ENCODE results near the gene CAPZA1. TPM values are rescaled to one million over a fixed set of nuclear protein-coding genes. Genes with fewer than 3 reads are reported as not detected.
A peak's percentile ranks its signal among the peaks of the same experiment; 100 is the strongest.

The CAPZA1 gene
- total RNA-seq, 1 donor from 2014 or later: 30.5 TPM

DNA sequence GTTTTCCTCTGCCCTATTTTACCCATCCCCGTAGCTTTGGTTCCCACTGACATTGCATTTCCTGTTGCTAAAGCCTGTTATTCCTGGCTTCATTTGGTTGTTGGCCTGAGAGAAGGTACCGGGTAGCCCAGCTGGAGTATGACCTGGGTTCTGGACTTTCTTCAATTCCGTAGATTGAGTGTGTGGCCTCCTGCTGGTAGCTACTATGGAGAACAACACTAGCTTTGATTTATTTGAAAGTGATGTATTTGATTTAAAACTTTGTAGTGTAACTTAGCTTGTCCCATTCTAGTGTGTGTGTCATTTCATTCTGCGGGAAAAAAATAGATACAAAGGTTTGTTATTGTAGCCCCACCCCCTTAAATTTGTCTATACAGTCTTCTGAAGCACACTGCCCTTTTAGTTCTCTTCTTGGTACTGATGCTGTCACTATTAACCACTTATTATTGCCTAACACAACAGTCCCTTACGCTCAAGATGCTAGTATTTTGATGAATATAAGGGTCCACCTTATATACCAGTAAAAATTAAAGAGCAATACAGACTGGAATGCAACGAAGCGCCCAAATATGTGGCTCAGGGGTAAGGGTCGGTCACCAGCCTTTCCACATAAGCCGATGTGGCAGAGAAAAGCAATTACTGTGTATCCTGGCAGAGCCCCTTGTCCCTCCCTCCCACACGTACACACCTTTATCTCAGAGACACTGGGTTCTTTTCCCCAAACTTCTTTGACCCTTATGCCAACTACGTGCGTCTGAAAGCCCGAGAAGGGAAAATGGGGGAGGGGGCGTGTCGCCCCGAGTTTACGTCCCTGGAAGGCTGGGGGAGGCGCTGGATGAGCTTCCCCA lies 54.2 kb downstream of the CAPZA1 start:
- peak; percentile 54 for ATAC-seq
- no peak for DNase-seq (ENCODE audit: missing footprints)
- intact Hi-C loops (cut with DNase I): loop anchor here (2.0 to 10.0 kb wide), 2 partner anchors 27 to 59 kb away; partner anchors contain the start of genes CAPZA1 and ST7L

- ATAC-seq (peak; percentile 68), DNase-seq (ENCODE audit: missing footprints) (peak; percentile 91)
- intact Hi-C loops (cut with DNase I): loop anchor here (2.0 to 10.0 kb wide), 2 partner anchors 26 to 60 kb away; partner anchors contain the start of genes CAPZA1 and ST7L
Measured at GRCh38 chr1:112674440-112674985, 54.9 kb downstream of the CAPZA1 start, which contains the start of gene MOV10. MOV10 (plus strand) TSS chr1:112674659; CDS start chr1:112674913, 254 bp downstream.

- no peak for DNase-seq (ENCODE audit: missing footprints)
- ATAC-seq: peak; percentile 75
- intact Hi-C loops (cut with DNase I): loop anchor here (2.0 to 10.0 kb wide), 2 partner anchors 26 to 60 kb away; partner anchors contain the start of genes CAPZA1 and ST7L
Measured at GRCh38 chr1:112674986-112675727, 55.5 kb downstream of the CAPZA1 start.

DNA sequence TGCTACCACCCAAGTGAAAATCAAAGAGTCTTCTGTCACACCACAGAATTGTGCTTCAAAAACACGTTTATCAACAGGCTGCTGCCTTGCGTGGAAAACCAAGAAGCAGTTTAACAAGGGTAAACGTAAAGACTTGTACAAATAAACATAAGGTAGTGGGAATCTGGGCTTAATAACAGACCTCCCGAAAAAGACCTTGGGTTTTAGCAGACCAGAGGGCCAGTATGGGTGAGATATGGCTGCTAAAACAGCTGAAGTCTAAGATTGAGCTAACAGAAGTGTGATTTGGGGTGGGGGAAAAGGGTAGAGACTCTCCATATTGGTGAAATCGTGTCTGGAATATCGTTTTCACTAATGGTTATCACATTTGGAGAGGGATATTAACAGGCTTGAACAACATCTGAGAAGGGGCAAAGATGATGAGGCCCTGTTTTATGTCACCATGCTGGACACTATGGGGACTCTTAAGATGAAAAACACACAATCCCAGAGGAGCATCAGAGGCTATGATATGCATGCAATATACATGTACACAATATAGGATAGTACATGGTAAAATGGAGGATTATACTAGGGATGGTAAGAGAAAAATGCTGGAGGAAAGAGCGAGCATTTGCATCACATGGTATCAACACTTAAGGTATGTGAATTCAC lies 56.2 kb downstream of the CAPZA1 start:
- intact Hi-C loops (cut with DNase I): loop anchor here (2.0 to 10.0 kb wide), 2 partner anchors 25 to 61 kb away; partner anchors contain the start of genes CAPZA1 and ST7L
- ATAC-seq (no peak), DNase-seq (ENCODE audit: missing footprints) (no peak)

GRCh38 chr1:112676543-112676942 lies 56.9 kb downstream of the CAPZA1 start:
- DNase-seq (ENCODE audit: missing footprints): no peak
- intact Hi-C loops (cut with DNase I): loop anchor here (10.0 kb wide), 1 partner anchor 62 kb away; the partner anchor contains the start of genes CAPZA1 and ST7L
- no peak for ATAC-seq

DNA sequence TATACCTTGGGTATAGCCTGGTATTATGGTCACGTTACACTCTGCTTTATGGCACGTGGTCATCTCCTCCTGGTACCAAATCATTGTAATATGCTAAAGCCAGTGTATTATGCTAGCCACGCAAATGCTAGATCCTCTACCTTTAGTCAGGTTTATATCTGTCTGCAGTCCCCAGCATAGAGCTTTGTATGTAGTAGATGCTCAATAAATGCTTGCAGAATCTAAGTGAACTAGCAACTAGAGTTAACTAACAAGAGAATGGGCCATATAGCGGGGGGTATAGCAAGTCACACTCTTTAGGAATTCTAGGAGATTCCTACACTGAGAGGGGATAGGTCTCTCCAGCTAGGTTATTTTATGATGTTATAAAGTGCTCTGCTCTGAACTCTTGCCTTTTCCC lies 57.9 kb downstream of the CAPZA1 start:
- ATAC-seq (no peak), DNase-seq (ENCODE audit: missing footprints) (no peak)
- intact Hi-C loops (cut with DNase I): loop anchor here (10.0 kb wide), 1 partner anchor 63 kb away; the partner anchor contains the start of genes CAPZA1 and ST7L

DNA sequence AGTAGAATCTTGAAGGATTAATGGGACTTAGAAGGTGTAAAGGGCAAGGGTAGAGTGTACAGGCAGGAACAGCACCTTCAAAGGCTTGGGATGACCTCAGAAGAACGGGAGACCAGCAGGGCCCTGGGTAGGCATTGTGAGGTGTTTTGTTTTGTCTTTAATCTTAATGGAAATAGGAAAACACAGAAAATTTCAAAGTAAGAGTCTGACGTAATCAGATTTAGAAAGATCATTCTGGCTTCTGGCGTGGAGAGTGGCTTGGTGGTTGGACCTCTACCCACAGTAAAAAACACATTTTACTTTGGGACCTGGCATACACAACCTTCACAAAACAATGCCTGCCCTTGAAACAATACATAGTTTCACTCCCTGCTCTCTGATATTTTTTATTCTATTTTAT lies 59.0 kb downstream of the CAPZA1 start:
- no peak for ATAC-seq
- intact Hi-C loops (cut with DNase I): loop anchor here (10.0 kb wide), 1 partner anchor 64 kb away; the partner anchor contains the start of genes CAPZA1 and ST7L
- no peak for DNase-seq (ENCODE audit: missing footprints)

- intact Hi-C loops (cut with DNase I): no loop called here
- ATAC-seq (no peak), DNase-seq (ENCODE audit: missing footprints) (no peak)
Measured at GRCh38 chr1:112685913-112686312, 66.3 kb downstream of the CAPZA1 start.

DNA sequence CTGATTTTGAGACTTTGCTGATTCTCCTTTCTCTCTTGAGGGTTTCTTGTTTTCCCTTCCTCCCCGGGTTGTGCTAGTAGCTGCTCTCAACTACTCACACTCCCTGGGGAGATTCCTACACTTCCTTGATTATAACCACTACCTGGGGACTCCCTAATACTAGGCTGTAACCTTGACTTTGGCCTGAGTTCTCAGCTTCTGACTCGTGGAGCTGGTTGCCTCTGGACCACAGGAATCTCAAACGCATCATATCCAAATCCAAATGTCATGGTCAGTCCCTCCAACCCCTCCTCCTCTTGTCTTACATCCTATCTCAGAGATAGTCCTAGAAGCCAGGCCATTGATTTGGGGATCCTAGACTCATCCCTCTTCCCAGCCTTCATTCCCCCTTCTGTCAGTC lies 66.8 kb downstream of the CAPZA1 start:
- no peak for ATAC-seq
- no peak for DNase-seq (ENCODE audit: missing footprints)
- intact Hi-C loops (cut with DNase I): no loop called here

- ATAC-seq (no peak), DNase-seq (ENCODE audit: missing footprints) (no peak)
- intact Hi-C loops (cut with DNase I): no loop called here
Measured at GRCh38 chr1:112686835-112687234, 67.2 kb downstream of the CAPZA1 start.

GRCh38 chr1:112687361-112687760 lies 67.7 kb downstream of the CAPZA1 start:
- intact Hi-C loops (cut with DNase I): no loop called here
- no peak for ATAC-seq
- DNase-seq (ENCODE audit: missing footprints): no peak

DNA sequence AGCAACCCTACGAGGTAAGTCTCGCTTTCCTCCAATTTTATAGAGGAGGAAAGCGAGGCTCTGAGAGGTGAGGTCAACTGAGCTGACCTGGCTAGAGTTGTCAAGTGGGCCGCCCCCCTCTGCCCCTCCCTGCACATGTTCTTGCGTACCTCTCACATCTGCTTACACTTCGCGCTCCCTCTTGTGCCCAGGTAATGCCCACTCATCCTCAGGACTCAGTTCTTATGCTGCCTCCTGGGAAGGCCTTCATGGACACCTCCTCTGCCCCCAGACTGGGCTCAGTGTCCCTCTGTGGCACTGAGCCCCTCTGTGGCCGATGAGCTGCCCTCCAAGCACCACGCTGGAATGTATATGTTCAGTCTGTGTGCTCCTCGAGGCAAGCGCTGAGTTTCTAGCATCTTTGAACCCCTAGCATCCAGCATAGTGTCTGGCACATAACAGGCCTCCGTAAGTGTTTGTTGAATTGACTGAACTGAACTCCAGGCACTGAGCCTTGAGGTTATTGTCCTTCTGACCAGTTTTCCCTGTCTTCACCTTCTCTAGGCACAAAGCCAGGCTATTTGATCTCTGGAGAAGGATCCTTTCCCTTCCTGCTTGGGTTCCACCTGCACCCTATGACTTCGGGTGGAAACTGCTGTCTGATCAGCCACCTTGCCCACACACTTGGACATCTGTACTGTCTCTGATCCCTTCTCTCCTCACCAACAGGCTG lies 68.3 kb downstream of the CAPZA1 start:
- intact Hi-C loops (cut with DNase I): no loop called here
- DNase-seq (ENCODE audit: missing footprints) (no peak), ATAC-seq (no peak)

- DNase-seq (ENCODE audit: missing footprints) (peak; percentile 75), ATAC-seq (peak; percentile 61)
Measured at GRCh38 chr1:112688781-112689193, 69.2 kb downstream of the CAPZA1 start.

GRCh38 chr1:112689196-112689841 lies 69.7 kb downstream of the CAPZA1 start:
- ATAC-seq: peak; percentile 27
- no peak for DNase-seq (ENCODE audit: missing footprints)
- intact Hi-C loops (cut with DNase I): no loop called here

More at GRCh38 chr1:112688781-112689193, 69.2 kb downstream of the CAPZA1 start:
- intact Hi-C loops (cut with DNase I): no loop called here

DNA sequence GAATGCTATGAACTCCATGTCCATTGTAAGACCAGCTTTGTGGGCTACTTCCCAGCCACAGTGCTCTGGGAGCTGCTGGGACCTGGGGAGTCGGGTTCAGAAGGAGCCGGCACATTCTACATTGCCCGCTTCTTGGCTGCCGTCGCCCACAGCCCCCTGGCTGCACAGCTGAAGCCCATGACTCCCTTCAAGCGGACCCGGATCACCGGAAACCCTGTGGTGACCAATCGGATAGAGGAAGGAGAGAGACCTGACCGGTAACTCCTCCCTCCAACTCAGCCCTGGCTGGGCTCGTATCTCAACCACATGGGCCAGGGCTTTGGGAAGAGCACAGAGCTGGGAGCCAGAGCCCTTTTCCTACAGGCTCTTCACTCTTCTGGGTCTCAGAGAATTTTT lies 70.2 kb downstream of the CAPZA1 start:
- intact Hi-C loops (cut with DNase I): no loop called here
- no peak for ATAC-seq
- DNase-seq (ENCODE audit: missing footprints): no peak

GRCh38 chr1:112692681-112693080 lies 73.0 kb downstream of the CAPZA1 start:
- no peak for DNase-seq (ENCODE audit: missing footprints)
- intact Hi-C loops (cut with DNase I): no loop called here
- no peak for ATAC-seq

- no peak for ATAC-seq
- intact Hi-C loops (cut with DNase I): no loop called here
- no peak for DNase-seq (ENCODE audit: missing footprints)
Measured at GRCh38 chr1:112693821-112694220, 74.2 kb downstream of the CAPZA1 start.
